KBM-7 (cell line): ENCODE data around the gene TAF11L2.
"Not testable (repeated sequence)": the region's sequence is repeated elsewhere in the genome, so short reads cannot be mapped to it uniquely, and the experiment has no call there.

ENCODE experiments used
- DNase-seq: peaks from one replicate; pipeline ENCODE4 v3.0.0-alpha.2; 2015
- in situ Hi-C: fragments of 300-500 bp; cut with MboI; formaldehyde crosslinking; loops from 2 replicates; pipeline ENCODE4 v1.14.3; 2020; ENCODE audit warnings: low sequenced_read_pairs, low pct_unique_long_range_greater_than_20kb, mixed read lengths

Gene TAF11L2

GRCh38 chr5:17519508-17519907, 21.5 kb downstream of the TAF11L2 start:
- in situ Hi-C loops, DNase-seq: not testable (repeated sequence)

GRCh38 chr5:17521501-17521900, 23.5 kb downstream of the TAF11L2 start, which contains the start of gene TAF11L4:
Gene TAF11L4, plus strand, starts transcription at chr5:17521801.
- DNase-seq, in situ Hi-C loops: not testable (repeated sequence)

GRCh38 chr5:17524935-17525334, 26.9 kb downstream of the TAF11L2 start, which contains the start of gene TAF11L5:
Gene TAF11L5, plus strand, starts transcription at chr5:17525235.
- in situ Hi-C loops, DNase-seq: not testable (repeated sequence)

GRCh38 chr5:17526504-17526903, 28.5 kb downstream of the TAF11L2 start:
- in situ Hi-C loops, result not testable (repeated sequence)

GRCh38 chr5:17528369-17528768, 30.3 kb downstream of the TAF11L2 start, which contains the start of gene TAF11L6:
Gene TAF11L6, plus strand, starts transcription at chr5:17528669.
- in situ Hi-C loops, DNase-seq: not testable (repeated sequence)

More at GRCh38 chr5:17526504-17526903, 28.5 kb downstream of the TAF11L2 start:
- DNase-seq, result not testable (repeated sequence)
